HG03520 (cell line): ENCODE data around the gene ANKRD44.

Experiments
- ATAC-seq: cut with Tn5 transposase; IDR thresholded peaks from one replicate; pipeline ENCODE4 v1.9.1; 2021; ENCODE audit warnings: mild to moderate bottlenecking, moderate library complexity; ENCODE audit not compliant: unreplicated experiment

ANKRD44 gene

DNA sequence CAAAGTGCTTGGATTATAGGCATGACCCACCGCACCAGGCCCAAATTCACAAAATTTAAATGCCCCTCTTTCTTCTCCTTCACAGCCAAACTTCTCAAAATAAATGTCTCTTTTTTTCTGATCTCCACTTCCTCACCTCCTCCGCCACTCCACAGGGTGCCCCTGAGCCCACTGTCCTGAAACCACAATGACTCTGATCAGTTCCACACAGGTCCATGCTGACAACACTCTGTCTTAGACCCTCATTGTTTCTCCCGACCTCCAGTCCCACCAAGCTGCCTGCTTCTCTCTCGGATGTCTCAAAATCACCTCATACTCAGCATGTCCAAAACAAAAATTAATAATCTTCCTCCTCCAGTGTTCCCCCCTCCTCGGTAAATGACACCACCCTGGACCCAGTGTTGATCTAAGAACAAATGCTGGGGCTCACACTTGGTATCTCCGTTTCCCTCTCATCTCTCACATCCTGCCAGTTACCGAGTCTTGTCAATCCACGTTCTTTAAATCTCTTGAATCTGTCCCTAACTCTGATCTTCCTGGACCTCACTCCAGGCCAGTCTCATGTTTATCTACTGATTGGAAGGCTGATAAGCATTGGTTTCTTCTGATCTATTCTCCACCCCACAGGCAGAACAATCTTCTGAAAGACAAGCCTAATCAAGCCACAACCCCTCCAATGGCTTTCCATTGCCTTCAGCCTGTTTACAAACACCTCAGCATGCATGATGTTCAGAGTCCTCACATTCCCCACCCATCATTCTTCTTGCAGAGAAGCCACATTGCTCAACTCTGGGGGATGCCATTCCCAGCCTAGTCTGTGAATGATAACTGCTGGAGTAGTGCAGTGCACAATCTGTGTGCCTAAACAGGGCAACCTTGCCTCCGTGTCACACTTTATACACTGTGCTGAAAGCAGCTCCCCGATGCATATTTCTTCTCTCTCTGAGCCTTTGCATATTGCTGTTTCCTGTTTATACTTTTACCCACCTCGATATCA lies 12.4 kb upstream of the ANKRD44 start:
- peak; percentile 54 for ATAC-seq

DNA sequence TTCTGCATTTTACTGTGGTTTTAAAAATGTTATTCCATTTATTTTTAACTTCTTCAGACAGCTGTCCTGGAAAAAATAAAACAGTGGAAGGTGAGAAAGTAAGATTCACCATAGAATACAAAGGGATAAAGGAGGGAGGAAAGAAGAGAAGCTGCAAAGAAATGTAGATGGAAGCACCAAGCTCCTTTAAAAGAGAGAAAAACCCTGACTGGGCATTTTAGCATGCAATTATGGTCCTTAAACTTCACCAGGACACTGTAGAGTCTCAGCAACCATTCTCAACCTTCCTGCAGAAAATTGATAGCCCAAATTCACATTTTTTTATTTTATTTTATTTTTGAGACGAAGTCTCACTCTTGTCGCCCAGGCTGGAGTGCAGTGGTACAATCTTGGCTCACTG lies 11.6 kb upstream of the ANKRD44 start:
- ATAC-seq: no peak

DNA sequence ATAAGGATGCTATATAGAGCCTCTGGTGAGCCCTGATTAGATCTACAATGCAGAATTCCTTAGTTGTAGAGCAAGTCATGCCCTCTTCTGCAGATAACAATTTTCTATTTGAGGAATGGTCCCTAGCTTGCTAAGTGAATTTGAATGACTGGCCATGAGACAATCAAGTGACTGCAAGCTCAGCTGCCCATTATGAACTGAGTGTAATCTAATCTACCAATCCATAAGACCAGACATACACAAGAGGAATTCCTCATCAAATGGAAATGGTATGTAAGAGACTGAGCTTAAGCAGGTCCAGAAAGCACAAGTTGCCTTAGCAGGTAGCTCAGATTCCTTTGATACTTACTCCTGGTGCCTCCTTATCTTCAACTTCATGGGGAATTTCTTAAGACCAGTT lies 4.8 kb upstream of the ANKRD44 start:
- ATAC-seq: no peak

DNA sequence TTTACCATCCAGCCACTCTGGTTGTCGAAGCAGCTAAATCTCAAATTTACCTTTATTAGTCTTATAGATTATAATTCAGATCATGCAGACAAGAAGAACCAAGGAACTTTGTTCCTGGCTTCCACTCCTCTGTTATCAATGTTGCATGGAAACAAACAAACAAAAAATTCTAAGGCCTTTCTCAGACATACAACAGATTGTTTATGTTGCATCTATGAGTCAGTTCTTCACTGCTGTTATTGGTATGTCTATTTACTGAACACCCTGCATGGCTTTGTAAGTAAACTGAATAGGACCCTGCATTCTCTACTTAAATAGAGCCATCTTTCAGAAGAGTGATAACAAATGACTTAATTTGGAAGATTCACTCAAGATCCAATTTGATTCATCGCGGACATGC lies 1.6 kb upstream of the ANKRD44 start:
- ATAC-seq: no peak

DNA sequence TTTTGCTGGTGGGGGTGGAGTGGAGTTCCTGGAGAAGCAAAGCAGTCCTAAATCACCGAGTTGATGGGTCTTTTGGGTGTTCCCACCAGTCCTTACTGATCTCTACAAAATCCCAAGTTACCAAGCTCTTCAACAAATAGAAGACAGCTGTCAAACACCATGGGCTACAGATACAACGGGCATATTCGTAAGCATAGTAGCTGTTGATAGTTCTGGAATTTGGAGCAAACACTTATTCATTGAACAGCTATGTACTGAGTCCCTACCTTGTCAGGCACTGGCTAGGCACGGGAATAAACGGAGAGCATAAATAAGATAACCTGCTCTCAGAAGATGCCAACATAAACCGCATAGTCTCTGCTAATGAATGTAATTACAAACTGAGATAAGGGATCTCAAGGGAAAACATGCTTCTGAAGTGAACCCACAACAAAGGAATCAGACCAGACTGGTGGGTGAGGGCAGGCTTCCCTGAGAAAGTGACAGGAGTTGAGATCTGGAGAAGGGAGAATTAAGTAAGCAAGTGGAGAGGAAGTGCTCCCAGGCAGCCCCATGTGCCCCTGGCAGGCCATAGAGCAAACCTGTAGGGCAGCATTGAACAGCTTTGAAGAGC lies 947 bp upstream of the ANKRD44 start:
- ATAC-seq: no peak

DNA sequence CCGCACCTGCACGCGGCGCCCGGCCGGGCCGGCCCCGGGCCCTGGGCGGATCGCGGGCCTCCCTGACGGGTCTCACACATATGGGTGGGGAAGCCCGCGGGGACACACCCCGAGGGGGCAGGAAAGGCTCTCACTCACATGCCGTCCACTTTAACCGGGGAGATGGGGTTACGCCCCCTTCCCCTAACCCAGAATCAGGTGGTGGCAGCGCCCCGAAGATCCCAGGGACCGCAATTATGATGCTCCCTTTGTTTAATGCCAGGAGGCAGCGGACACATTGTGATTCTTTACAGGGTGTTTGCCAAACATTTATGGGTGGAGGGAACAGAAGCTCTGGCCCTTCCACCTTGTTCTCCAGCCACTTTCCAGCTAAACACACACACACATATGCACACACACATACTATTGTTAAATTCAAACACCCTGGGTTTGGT lies 424 bp upstream of the ANKRD44 start:
- no peak for ATAC-seq

DNA sequence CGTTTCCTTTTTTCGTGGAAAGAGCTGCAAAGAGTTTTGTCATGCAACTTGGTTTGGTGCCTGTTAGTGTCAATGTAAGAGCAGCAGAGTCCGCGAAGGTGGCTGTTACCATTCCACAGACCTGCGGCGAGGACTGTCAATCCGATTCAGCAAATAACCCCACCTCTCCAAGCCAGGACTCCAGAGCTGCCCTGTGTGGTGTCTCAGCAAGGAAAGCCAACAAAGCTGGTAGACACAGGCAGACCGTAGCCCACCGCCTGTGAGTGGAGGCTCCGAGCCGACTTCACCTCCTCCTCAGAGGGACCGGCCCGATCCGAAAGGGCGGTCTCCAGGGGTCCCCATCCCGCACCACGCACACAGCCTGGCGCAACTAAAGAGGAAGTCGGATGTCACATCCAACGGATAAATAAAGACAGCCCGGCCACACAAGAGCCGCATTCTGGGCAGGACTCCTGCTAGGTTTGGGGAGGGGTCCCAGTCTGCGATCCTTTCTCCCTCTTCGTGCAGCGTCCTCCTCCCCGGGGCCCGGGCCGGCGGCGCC lies 819 bp downstream of the ANKRD44 start:
- peak; percentile 1 for ATAC-seq

DNA sequence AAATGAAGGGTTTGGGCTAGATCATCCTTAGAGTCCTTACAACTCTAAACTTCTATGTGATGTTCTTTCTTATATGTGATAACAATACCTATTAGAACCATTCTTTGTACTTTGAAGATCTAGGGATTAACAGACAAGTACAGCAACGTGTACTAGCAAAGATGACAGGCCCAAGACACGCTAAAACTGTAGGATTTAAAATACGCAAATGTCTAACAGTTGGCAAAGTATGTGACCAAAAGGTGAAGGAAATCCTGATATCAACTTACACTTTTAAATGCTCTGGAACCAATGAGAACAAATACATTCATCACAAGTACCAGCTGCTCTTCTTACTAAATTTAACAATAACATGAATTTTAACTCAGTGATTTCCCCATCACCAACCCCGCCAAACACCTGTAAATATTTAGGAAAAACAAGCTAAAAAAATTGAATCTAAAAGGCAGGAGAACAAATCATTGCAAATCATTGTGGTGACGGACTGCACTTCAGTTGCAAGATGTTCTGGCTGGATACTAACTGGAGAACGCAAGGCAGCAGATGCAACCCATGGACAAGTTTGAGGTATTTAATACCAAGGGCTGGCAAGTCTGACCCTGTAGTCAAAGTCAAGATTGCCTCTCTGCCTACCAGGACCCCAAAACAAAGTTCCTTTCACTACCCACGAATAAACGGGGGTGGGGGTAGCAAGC lies 1.4 kb downstream of the ANKRD44 start:
- no peak for ATAC-seq

DNA sequence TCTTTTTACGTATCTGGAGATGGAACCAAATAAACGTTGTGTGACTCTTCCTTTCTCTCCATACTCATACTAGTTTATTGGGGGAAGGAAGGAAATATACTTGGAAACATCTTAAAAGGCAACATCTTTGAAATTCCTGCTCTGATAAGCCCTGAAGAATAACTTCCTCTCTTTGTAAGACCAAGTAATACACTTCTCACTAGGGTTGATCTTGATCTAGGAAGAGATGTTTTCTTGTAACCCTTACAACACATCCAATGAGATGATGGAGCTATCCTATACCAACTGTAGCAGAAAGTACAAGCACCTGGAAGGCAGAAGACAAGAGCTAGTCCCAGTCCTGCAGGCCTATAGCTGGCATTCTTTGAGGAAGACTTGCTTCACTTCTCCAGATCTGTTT lies 2.0 kb downstream of the ANKRD44 start:
- ATAC-seq: no peak

DNA sequence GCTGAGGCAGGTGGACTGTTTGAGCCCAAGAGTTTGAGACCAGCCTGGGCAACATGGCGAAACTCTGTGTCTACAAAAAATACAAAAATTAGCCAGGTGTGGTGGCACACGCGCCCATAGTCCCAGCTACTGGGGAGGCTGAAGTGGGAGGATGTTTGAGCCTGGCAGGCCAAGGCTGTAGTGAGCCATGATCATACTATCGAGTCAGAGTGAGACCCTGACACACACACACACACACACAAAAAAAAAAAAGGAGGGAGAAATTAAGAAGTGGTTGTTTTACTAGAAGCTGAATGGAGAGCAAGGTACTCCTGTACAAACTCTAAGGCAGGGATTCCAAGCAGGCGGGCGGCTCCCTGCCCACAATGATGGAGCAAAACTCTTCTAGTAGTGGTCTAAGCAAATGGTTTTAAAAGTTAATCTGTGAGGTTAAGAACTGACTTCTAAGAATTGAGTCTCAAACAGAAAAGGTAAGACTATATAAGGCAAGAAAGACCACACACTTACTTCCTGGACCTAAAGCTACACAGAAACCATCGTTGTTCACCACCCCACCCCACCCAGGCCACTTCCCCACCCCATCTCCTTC lies 2.6 kb downstream of the ANKRD44 start:
- ATAC-seq: no peak

DNA sequence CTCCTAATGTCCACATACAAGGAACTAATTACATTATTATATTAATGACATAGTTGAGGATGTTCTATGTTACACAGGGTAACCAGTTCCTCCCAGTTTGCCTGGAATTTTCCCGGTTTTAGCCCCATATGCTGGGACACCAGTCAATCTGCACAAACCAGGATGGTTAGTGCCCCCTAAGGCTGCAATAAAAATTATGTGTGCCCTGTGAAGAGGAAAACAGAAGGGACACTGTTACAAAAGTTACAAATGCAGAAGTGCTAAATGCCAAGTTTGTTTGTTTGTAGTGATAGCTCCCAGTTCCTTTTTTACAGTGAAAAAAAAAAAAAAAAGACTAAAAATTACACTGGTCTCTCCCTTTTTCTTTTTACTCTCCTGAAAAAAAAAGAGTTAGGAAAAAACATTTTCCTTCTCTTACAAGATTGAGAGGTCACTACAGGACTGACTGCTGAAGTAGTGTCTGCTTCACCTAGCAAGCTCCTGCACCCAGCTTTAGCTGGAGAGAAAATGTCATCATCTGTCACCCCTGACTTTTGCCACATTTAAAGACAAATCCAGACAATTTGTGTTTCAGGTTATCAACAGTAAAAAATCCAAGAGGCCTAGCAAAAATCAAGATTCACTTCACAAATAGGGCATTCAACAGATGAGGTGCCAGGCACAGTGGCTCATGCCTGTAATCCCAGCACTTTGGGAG lies 3.2 kb downstream of the ANKRD44 start:
- no peak for ATAC-seq

DNA sequence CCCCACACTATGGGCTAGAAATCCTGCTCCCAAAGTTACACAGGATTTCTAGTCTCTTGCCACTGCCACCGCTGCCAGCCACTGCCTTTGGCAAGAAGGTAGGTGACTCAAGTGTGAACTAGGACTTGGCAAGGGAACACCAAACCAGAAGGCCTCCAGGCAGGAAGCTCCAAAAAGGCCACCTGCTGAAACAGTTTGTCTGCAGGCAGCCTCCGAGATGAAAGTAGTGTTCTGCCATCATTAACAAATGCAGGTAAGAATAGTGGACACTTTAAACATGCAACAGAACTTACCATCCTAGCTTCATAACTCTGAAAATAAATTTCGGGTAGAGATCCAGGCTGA lies 3.9 kb downstream of the ANKRD44 start:
- no peak for ATAC-seq

DNA sequence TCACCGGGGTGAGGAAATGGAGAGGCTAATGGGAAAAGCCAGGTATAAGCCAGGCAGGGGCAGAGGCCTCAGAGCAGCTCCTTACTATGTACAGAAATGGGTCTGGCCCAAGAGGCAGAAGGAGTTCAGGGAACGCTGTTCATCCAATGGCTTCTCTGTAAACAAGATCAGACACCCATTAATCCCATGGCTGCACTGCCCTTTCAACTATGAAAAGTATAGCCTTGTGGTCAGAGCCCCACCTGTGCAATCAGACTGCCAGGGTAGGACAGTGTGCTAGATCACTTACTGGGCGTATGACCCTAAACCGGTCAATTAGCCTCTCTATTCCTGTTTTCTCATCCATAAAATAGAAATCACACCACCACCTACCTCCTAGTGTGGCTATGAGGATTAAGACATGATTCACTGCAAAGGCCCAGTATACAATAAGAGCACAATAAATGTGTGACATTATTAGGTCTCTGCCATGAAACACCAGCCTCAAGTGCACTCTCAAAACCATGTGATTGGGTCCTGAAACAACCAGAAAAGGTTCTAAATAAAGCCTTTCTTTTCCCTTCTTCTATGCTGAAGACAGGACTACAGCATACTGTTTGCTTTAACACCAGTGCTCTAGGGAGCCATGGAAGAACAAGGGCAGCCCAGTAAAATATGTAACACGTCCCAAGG lies 4.4 kb downstream of the ANKRD44 start:
- ATAC-seq: no peak

DNA sequence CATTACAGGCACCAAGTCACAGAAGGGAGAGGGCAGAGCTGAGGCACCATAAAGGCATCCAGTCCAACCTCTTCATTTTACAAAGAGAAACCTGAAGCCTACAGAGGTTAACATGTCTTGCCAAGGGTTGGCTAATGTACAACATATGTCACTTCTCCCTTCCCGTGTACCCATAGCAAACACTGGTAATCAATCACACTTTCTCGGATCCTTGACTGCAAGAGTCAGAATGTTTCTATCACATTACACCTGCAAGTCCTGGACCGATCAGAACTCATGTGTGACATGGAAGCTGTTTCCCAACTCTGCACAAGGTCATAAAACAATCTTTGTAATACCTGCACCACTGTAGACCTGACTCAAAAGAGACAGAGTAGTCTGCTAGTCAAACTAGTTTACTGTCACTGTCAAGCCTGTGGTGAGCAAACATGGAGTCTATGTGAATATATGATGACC lies 6.0 kb downstream of the ANKRD44 start:
- peak; percentile 34 for ATAC-seq

DNA sequence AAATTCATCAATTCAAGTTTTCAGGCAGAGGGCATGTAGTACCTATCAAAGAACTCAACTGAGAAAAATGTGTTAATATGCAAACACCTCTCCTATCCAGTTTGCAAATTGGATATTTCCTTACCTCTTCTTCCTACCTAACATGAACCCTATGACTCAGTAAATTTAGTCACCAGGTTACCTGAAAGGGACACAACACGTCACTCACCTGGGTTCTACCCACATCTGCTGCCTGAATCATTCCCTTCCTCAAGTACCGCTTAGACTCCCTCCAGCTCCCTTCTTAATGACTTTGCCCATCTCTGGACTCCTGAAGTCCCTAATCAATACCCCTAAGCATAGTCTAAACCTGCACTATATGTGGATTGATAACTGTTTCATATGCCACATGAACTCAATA lies 10.4 kb downstream of the ANKRD44 start:
- ATAC-seq: no peak

DNA sequence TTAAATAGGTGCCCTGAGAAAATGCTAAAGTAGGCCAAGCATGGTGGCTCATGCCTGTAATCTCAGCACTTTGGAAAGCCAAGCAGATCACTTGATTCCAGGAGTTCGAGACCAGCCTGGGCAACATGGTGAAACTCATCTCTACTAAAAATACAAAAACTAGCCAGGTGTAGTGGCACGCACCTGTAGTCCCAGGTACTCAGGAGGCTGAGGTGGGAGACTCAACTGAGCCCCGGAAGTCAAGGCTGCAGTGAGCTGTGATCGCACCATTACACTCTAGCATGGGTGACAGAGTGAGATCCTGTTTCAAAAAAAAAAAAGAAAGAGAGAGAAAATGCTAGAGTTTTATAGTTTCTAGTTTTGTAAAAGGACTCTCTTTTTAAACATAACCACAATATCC lies 12.0 kb downstream of the ANKRD44 start:
- no peak for ATAC-seq

DNA sequence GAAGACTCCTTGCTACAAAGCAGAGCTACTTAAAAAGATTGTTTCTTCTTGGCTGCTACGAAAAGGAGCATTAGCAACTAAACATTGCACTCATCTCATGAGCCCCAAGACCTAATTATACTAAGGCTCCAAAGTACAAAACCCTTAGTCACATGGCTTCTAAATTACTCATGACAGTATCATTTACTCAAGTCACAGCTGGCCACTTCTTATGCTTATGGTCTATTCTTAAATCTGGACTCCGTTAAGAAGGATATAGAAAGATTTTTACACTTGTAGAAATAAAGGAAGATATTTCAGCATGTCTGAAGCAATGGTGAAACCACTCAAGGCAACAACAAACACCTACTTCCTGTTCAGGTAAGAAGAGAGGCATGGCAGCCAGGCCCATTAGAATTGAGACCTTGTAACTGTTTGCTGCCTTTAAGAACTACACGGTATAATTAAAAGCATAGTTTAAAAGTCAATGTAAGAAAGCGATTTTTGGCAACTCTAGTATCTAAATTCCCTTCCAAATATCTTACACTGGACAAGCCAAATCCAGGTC lies 12.7 kb downstream of the ANKRD44 start:
- ATAC-seq: peak; percentile 41

DNA sequence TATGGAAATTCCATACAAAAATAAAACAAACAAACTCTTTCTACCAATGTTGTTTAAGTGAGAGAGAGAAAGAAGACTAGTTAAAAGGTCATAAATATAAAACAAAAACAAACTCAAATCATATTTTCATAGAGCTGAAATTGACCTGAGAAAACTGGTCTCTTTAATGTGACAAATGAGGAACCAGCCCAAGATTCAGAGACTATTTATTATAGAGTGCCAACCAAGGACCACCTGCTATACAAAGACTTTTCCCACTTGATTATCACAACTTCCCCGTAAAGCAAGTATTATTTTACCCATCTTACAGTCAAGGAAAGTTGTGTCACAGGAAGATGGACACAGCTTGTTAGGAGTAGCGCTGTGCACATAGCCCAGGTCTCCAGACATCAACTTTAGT lies 13.3 kb downstream of the ANKRD44 start:
- no peak for ATAC-seq

DNA sequence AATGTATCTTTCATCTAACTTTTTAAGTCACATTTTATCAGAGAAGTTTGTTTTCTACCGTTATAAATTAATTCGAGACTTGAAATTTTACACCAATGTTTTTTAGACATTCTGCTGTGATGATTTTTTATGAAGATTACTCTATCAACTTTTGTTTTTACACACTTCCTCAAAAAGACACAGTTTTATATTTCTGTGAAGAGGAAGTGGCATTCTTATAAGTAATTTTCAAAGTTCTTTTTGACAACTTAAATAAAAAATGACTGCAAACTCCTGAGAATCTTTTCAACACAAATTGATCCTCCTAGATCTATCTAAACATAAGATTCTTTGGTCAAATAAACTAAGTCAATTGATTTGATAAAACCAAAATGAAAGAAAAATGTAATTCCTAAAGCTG lies 13.7 kb downstream of the ANKRD44 start:
- ATAC-seq: no peak

DNA sequence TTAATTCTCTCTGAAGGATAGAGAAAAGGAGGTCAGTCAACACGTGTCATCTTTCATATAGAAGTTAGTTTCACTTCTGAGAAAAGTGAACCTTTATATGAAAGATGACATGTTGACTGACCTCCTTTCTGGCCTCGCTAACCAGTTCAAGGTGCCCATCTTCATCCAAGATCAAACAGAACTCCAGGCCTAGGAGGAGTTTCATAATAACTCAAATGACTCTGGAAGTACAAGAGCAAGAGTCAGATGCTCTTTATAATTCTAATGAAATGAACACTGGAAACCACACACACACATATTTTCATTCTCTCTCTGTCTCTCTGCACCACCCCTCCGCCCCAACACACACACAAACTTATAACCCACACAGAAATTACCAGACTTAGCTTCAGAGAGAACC lies 16.3 kb downstream of the ANKRD44 start:
- ATAC-seq: peak; percentile 50
